NCI-H1436 (cell line): ENCODE measurements around the gene PLAC8.
"Not testable (repeated sequence)": the region's sequence is repeated elsewhere in the genome, so short reads cannot be mapped to it uniquely, and the experiment has no call there.

Experiments used
- DNase-seq: peaks from one replicate; lab custom pipeline; 2025; lab: John Stamatoyannopoulos, UW

PLAC8 gene

GRCh38 chr4:83067058-83067639 is 47.4 kb downstream of the PLAC8 start:
- no peak for DNase-seq

- DNase-seq = no peak
Observed at GRCh38 chr4:83065266-83065665, 49.3 kb downstream of the PLAC8 start.

- peak; percentile 65 for DNase-seq
Observed at GRCh38 chr4:83062739-83063138, 51.8 kb downstream of the PLAC8 start.

- DNase-seq = no peak
Observed at GRCh38 chr4:83054928-83055327, 59.6 kb downstream of the PLAC8 start.

- not testable (repeated sequence) for DNase-seq
Observed at GRCh38 chr4:83048781-83049180, 65.7 kb downstream of the PLAC8 start.

GRCh38 chr4:83046693-83047473 is 67.6 kb downstream of the PLAC8 start:
- DNase-seq = no peak

- DNase-seq = no peak
Observed at GRCh38 chr4:83043801-83044407, 70.6 kb downstream of the PLAC8 start.

GRCh38 chr4:83043157-83043556 is 71.4 kb downstream of the PLAC8 start:
- not testable (repeated sequence) for DNase-seq

GRCh38 chr4:83040269-83040668 is 74.3 kb downstream of the PLAC8 start:
- no peak for DNase-seq
